MM.1S (cell line): ENCODE data around the gene GRK1.

ENCODE experiments used
- CTCF ChIP-seq: fragments of 300-600 bp; sonication (generic); IDR thresholded peaks from 2 replicates; pipeline ENCODE4 v1.5.1; 2016; ENCODE audit warnings: antibody characterized with exemption, low read length, mixed read lengths
- EZH2phosphoT487 ChIP-seq: fragments of 300-600 bp; sonication (generic); IDR thresholded peaks from 2 replicates; pipeline ENCODE4 v1.6.1; 2018; ENCODE audit warnings: antibody characterized with exemption, low read length

GRCh38 chr13:113722921-113723320 is 55.9 kb downstream of the GRK1 start:
- TF ChIP-seq CTCF (no peak), EZH2phosphoT487 (no peak)
